IgD-negative memory B cell (primary cell): ENCODE measurements around the gene TCFL5. TPM values are rescaled to one million over a fixed set of nuclear protein-coding genes. Genes with fewer than 3 reads are reported as not detected.
"Not testable (repeated sequence)": the region's sequence is repeated elsewhere in the genome, so short reads cannot be mapped to it uniquely, and the experiment has no call there.

Experiments
- H3K27ac Mint-ChIP-seq, 3 donors: one replicate each; pipeline ENCODE4 v1.8.0; 2020 to 2022; ENCODE audit warnings: mild to moderate bottlenecking in 3 of 3, mixed read lengths in 3 of 3, moderate library complexity in 1 of 3
- H3K27me3 Mint-ChIP-seq: one replicate; pipeline ENCODE4 v1.8.0; 2021; ENCODE audit warnings: mixed read lengths
- H3K36me3 Mint-ChIP-seq: one replicate; pipeline ENCODE4 v1.8.0; 2020; ENCODE audit warnings: mild to moderate bottlenecking, mixed read lengths
- H3K4me1 Mint-ChIP-seq, 3 donors: one replicate each; pipeline ENCODE4 v1.8.0; 2020 to 2022; ENCODE audit warnings: mixed read lengths in 3 of 3, mild to moderate bottlenecking in 1 of 3
- H3K4me3 Mint-ChIP-seq, 4 donors: one replicate each; pipeline ENCODE4 v1.8.0; 2020 to 2022; ENCODE audit warnings: mild to moderate bottlenecking in 4 of 4, mixed read lengths in 4 of 4, moderate library complexity in 3 of 4
- H3K9me3 Mint-ChIP-seq, 3 donors: one replicate each; pipeline ENCODE4 v1.8.0; 2020 to 2021; ENCODE audit warnings: mixed read lengths in 3 of 3, mild to moderate bottlenecking in 1 of 3
- polyA plus RNA-seq: library from polyadenylated mRNA; unstranded; fragments of 300-500 nt; fragmentation: Illumina TruSeq; gene quantifications from one replicate; pipeline ENCODE4 v1.2.3, GENCODE V29; 2021

TCFL5 gene
- polyA plus RNA-seq, 1 donor from 2014 or later = 1.2 TPM

DNA sequence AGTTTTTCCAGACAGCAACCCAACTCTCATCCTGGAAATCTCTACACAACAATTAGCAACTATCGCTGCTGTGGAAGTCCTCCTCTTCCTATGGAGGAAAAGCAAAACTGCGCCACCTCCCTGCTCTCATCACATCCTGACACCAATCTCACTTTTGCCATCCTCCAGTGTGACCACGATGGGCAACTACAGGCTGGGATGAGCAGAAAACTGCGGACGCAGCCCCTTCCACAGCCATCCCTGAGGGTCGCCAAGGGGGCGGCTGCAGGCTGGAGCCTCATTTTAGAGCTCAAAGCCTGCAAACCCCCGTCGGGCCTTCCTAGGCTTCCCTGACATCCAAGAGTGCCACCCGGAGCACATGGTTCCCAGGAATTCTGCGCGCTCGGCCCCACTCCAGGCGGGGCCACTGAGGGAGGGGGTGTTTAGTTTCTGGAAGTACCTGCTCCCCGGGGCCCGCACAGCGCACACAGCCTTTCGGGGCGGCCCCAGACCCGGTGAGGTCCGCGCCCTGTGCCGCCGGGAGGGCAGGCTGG is 1.2 kb downstream of the TCFL5 start:
- Mint-ChIP-seq H3K9me3 (no peaks in the 10 kb centered on the region), H3K36me3 (peaks cover 10% of the 10 kb centered on the region), H3K4me1 (peaks cover 6 to 11% (median 8%) of the 10 kb centered on the region in 3 donors), H3K27me3 (peaks cover 10% of the 10 kb centered on the region), H3K27ac (peak overlapping the region in 2 of 3 donors; percentile 85 to 90), H3K4me3 (peak overlapping the region; percentile 69 to 85 (median 77))

DNA sequence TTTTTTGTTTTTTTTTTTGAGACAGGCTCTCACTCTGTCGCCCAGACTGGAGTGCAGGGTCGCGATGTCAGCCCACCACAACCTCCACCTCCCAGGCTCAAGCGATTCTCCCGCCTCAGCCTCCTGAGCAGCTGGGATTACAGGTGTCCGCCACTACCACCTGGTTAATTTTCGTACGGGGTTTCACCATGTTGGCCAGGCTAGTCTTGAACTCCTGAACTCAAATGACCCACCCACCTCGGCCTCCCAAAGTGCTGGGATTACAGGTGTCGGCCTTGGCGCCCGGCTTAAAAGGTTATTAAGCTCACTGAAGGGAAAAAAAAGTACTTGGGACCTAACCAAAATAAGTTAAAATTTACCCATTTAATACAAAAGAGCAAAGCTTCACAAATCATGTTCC is 1.9 kb downstream of the TCFL5 start:
- Mint-ChIP-seq H3K4me3 (peak overlapping the region; percentile 3 to 85 (median 75)), H3K36me3 (peaks cover 8% of the 10 kb centered on the region), H3K9me3 (no peaks in the 10 kb centered on the region), H3K27me3 (peaks cover 10% of the 10 kb centered on the region), H3K4me1 (peaks cover 6 to 11% (median 8%) of the 10 kb centered on the region in 3 donors), H3K27ac (peak overlapping the region in 2 of 3 donors; percentile 85 to 90)

DNA sequence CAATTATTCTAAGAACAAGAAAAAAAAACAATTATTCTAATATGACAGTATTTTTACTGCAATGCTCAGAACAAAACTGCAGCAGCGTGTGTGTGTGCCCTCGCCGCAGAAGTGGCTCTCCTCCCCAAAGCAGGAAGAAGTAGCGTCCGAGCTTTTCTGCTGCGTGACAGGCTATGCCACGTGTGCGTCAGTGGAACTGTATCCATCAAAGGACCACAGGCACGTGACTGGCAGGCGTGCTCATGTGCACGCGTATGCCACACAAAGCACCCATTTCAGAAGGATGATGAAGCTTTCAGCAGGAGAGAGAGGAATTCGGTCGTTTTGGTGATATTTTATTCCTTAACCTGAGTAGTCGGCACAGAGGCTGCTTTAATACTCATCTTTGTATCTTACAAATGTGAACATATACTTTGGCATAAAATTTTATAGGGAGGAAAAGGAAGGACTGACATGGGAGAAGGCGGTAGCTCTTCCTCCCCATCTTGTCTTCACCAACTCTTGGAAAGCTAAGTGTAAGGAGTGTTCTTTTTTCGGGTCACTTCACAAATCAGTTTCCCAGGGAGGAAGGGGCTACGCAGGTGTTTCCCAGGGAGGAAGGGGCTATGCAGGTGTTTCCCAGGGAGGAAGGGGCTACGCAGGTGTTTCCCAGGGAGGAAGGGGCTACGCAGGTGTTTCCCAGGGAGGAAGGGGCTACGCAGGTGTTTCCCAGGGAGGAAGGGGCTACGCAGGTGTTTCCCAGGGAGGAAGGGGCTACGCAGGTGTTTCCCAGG is 3.4 kb downstream of the TCFL5 start:
- peak overlapping the region in 1 of 3 donors; percentile 77 for H3K27ac Mint-ChIP-seq
- H3K4me1 Mint-ChIP-seq = peaks cover 6 to 11% (median 8%) of the 10 kb centered on the region in 3 donors
- peaks cover 10% of the 10 kb centered on the region for H3K27me3 Mint-ChIP-seq
- H3K9me3 Mint-ChIP-seq = no peaks in the 10 kb centered on the region
- H3K4me3 Mint-ChIP-seq = peak overlapping the region in 3 of 4 donors; percentile 26 to 56 (median 49)
- H3K36me3 Mint-ChIP-seq = peaks cover 12% of the 10 kb centered on the region

DNA sequence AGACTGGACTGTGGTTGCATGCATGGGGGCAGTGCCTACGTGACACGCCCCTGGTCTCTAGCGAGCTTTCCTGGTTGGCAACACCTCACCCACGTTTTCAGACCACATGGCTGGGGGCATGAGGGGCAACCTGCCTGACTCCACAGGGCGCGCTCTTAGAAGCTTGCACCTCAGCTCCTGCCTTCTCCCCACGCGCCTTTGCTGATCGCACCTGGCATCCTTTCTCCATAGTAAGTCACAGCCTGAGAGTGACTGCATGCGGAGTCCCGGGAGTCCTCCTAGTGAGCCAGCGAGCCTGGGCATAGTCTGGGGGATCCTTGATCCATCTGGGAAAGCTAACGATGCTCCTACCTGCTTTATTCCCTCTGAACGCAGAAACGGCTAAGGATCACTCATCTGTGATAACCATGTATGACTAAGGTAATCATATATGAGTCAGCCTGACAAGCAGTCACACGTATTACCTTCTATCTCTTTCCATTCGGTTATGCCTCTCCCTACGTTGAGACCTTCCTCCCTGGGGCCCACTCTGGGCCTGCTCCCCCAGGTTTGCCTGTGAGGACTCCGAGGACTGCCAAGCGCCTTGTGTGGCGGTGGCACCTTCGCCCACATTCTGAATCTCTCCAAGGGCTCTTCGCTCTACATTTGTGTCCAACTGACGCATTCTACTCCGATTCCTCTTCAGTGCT is 4.5 kb downstream of the TCFL5 start:
- no peak overlapping the region for H3K4me3 Mint-ChIP-seq
- peak overlapping the region in 1 of 3 donors; percentile 49 for H3K27ac Mint-ChIP-seq
- peaks cover 10% of the 10 kb centered on the region for H3K27me3 Mint-ChIP-seq
- H3K36me3 Mint-ChIP-seq = peaks cover 15% of the 10 kb centered on the region
- peaks cover 6 to 10% (median 8%) of the 10 kb centered on the region in 3 donors for H3K4me1 Mint-ChIP-seq
- no peaks in the 10 kb centered on the region for H3K9me3 Mint-ChIP-seq

DNA sequence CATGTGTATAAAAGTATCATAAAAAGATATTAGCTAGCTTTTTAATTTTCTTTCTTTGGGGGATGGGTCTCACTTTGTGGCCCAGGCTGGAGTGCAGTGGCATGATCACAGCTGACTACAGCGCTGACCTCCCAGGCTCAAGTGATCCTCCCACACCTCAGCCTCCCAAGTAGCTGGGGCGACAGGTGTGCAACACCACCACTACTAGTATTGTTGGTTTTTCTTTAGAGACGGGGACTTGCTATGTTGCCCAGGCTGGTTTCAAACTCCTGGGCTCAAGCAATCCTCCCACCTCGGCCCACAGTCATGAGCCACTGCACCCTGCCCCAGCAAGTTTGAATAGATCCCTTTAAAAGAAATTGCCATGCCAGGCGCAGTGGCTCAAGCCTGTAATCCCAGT is 6.5 kb downstream of the TCFL5 start:
- H3K4me1 Mint-ChIP-seq = peaks cover 3 to 7% (median 6%) of the 10 kb centered on the region in 3 donors
- peaks cover 7% of the 10 kb centered on the region for H3K27me3 Mint-ChIP-seq
- H3K27ac Mint-ChIP-seq = no peak overlapping the region
- peaks cover 17% of the 10 kb centered on the region for H3K36me3 Mint-ChIP-seq
- no peaks in the 10 kb centered on the region for H3K9me3 Mint-ChIP-seq
- no peak overlapping the region for H3K4me3 Mint-ChIP-seq

DNA sequence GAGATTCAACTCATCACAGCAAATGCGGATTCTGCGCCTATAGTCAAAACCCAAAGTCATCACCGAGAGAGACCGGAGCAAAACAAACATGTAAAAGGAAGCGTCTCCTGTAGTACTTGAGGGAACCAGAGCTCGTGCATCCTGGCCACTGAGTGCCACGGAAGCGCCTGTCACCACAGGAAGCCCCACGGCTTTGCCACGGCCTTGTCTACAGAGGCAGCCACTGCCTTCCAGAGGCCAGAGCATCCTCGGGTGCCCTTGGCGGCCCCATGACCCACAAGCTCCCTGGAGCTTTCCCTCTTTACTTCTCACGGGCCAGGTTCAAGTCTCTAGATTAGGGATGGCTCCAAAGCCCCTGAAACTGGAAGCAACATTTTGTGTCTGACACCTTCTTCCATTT is 7.5 kb downstream of the TCFL5 start:
- peaks cover 17% of the 10 kb centered on the region for H3K36me3 Mint-ChIP-seq

DNA sequence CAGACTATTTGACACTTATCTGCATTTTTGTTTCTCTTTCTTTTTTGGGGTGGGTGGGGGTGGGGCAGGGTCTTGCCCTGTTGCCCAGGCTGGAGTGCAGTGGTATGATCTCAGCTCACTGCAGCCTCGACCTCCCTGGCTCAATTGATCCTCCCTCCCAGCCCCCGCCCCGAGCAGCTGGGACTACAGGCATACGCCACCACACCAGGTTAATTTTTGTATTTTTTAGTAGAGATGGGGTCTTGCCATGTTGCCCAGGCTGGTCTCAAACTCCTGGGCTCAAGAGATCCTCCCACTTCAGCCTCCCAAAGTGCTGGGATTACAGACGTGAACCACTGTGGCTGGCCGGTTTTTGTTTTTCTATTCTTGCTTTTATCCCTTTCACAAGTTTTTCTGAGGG is 8.3 kb downstream of the TCFL5 start:
- H3K4me3 Mint-ChIP-seq, H3K4me1 Mint-ChIP-seq, H3K9me3 Mint-ChIP-seq, H3K27me3 Mint-ChIP-seq, H3K27ac Mint-ChIP-seq: not testable (repeated sequence)
- peaks cover 19% of the 10 kb centered on the region for H3K36me3 Mint-ChIP-seq

More for the DNA sequence above, 7.5 kb downstream of the TCFL5 start:
- H3K4me1 Mint-ChIP-seq = peaks cover 0 to 5% (median 4%) of the 10 kb centered on the region in 3 donors
- H3K27me3 Mint-ChIP-seq = peaks cover 6% of the 10 kb centered on the region
- H3K27ac Mint-ChIP-seq = no peak overlapping the region
- no peaks in the 10 kb centered on the region for H3K9me3 Mint-ChIP-seq
- H3K4me3 Mint-ChIP-seq = no peak overlapping the region

DNA sequence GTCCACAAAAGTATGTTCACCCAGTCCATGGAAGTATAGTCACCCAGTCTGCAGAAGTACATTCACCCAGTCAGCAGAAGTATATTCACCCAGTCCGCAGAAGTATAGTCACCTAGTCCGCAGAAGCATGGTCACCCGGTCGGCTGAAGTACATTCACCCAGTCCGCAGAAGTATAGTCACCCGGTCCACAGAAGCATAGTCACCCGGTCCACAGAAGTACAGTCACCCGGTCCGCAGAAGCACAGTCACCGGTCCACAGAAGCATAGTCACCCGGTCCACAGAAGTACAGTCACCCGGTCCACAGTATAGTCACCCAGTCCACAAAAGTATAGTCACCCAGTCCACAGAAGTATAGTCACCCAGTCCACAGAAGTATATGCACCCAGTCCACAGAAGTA is 8.8 kb downstream of the TCFL5 start:
- Mint-ChIP-seq H3K4me3 (peak overlapping the region in 1 of 4 donors; percentile 3), H3K27ac (no peak overlapping the region), H3K27me3 (peaks cover 1% of the 10 kb centered on the region), H3K36me3 (peaks cover 19% of the 10 kb centered on the region), H3K9me3 (no peaks in the 10 kb centered on the region), H3K4me1 (peaks cover 0 to 4% (median 0%) of the 10 kb centered on the region in 3 donors)

DNA sequence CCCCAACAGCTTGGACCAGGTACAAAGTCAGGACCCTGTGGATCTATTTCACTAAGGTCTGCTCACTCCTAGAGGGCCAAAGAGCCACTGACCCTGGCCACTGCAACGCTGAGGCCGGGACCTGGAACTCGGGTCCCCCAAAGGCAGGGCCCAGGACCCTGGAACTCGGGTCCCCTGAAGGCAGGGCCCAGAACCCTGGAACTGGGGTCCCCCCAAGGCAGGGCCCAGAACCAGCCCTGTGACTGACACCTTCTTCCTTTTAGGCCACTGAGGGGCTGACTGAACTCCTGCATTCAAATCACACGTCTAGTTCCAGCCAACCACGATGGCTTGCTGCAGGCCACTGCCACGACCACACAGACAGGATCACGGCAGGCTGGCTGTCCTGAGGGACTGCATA is 9.4 kb downstream of the TCFL5 start:
- Mint-ChIP-seq H3K4me1 (peaks cover 0 to 4% (median 0%) of the 10 kb centered on the region in 3 donors), H3K36me3 (peaks cover 17% of the 10 kb centered on the region)

DNA sequence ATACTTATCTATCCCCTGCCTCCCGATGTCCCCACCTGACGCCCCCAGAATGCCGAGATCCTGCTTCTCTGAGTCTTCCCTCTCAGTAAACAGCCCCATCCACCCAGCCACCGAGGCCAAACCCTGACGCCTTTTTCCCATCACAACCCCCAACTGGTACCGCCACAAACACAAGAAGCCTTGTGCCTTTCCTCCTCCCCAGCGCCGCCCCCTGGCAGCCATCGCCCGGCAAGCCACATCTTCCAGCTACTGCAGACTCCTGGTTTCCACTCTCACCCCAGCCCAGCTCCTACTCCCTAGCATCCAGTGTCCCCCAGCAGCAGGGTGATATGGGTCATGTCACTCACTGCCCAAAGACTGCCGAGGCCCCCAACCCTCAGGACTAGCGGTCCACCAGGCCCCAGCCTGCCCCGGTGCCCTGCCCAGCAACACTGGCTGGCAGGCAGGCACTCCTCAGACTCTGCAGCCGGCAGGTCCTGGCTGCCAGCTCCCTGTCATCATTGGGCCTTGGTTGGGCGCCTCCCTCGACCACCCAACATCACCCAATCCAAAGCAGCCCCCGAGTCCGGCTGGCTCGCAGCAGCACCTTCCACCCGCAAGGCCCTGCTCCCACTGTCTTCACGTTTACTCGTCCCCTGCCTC is 11.2 kb downstream of the TCFL5 start:
- H3K27me3 Mint-ChIP-seq = no peaks in the 10 kb centered on the region
- H3K27ac Mint-ChIP-seq = no peak overlapping the region
- no peaks in the 10 kb centered on the region for H3K9me3 Mint-ChIP-seq
- no peak overlapping the region for H3K4me3 Mint-ChIP-seq
- peaks cover 13% of the 10 kb centered on the region for H3K36me3 Mint-ChIP-seq
- peaks cover 0 to 4% (median 0%) of the 10 kb centered on the region in 3 donors for H3K4me1 Mint-ChIP-seq

More for the DNA sequence above, 9.4 kb downstream of the TCFL5 start:
- no peaks in the 10 kb centered on the region for H3K9me3 Mint-ChIP-seq
- no peak overlapping the region for H3K4me3 Mint-ChIP-seq
- H3K27ac Mint-ChIP-seq = no peak overlapping the region
- no peaks in the 10 kb centered on the region for H3K27me3 Mint-ChIP-seq

DNA sequence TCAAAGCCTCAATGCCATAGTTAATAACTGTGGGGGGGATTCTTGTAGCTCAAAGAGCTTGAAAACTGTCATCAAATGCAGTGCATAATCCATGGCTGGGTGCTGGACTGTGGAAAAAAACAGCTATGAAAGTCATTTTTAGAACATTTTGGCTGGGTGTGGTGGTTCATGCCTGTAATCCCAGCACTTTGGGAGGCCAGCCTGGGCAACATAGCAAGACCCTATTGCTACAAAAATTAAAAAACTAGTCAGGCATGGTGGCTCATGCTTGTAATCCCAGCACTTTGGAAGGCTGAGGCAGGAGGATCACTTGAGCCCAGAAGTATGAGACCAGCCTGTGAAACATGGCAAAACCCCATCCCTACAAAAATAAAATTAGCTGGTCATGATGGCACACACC is 12.2 kb downstream of the TCFL5 start:
- no peak overlapping the region for H3K27ac Mint-ChIP-seq
- no peaks in the 10 kb centered on the region for H3K9me3 Mint-ChIP-seq
- H3K4me1 Mint-ChIP-seq = peaks cover 0 to 4% (median 0%) of the 10 kb centered on the region in 3 donors
- peaks cover 13% of the 10 kb centered on the region for H3K36me3 Mint-ChIP-seq
- no peaks in the 10 kb centered on the region for H3K27me3 Mint-ChIP-seq
- no peak overlapping the region for H3K4me3 Mint-ChIP-seq

DNA sequence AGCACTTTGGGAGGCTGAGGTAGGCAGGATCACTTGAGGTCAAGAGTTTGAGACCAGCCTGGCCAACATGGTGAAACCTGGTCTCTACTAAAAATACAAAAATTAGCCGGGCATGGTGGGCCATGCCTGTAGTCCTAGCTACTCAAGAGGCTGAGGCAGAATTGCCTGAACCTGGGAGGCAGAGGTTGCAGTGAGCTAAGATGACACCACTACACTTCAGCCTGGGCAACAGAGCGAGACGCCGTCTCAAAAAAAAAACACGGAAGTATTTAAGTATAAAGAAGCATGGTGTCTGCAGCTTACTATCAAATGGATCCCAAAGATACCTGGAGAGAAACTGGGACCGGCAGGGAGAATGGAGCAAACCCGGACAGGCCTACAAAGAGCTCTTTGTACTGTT is 12.7 kb downstream of the TCFL5 start:
- not testable (repeated sequence) for H3K4me1 Mint-ChIP-seq, H3K9me3 Mint-ChIP-seq, H3K4me3 Mint-ChIP-seq, H3K27me3 Mint-ChIP-seq, H3K27ac Mint-ChIP-seq
- H3K36me3 Mint-ChIP-seq = peaks cover 12% of the 10 kb centered on the region

DNA sequence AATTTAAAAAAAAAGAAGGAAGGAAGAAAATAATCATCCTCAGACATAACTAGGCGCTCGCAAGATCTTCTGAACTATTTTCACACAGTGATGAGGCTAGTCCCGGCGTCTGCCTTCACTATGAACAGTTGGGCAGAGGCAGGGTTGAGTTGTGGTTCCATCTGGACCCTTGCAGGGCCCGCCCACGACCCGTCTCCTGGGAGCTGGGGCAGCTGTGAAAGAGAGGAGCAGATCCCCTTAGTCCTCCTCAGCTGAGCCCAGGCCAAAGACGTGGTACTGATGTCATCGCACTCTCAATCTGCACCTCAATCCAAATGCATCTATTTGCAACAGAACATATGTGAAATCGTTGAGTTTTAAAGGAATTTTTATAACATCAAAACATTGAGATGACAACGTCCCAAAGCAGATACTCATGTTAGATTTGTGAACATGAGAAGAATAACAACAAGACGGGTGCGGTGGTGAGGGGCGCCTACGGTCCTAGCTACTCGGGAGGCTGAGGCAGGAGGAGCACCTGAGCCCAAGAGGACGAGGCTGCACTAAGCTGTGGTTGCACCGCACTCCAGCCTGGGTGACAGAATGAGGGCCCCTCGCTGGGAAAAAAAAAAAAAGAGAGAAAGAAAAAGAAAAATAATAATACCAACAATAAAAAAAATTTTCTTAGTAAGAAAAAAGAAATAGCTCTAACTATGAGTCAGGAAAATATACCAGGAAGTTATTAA is 15.3 kb downstream of the TCFL5 start:
- Mint-ChIP-seq H3K36me3 (peaks cover 6% of the 10 kb centered on the region), H3K4me1 (peaks cover 0 to 4% (median 0%) of the 10 kb centered on the region in 3 donors), H3K4me3 (no peak overlapping the region), H3K9me3 (no peaks in the 10 kb centered on the region), H3K27me3 (no peaks in the 10 kb centered on the region), H3K27ac (no peak overlapping the region)

DNA sequence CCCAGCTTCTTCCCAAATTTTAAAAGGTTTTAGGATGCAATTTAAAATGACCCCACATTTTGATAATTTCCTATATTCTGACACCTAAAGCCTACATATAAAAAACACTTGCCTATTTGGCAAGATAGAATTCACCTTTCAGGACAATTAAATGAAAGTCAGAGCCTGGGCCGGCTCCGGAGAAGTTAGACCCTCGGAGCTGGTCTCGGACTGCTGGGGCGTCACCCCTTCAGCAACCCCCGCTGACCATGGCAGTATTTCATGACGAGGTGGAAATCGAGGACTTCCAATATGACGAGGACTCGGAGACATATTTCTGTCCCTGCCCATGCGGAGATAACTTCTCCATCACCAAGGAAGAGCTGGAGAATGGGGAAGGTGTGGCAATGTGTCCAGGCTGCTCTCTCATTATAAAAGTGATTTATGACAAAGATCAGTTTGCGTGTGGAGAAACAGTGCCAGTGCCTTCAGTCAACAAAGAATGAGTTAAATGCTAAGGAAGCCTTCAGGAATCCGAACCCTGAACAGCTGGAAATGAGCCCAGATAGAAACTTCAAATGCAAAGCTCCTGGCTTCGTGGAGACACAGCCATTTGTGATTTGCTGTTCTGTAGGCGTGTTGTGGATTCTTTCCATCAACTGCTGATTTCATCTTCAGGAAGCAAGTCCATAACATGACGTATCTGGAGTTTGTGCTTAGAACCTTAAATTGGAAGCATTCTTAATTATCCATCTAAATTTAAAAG is 16.0 kb downstream of the TCFL5 start:
- Mint-ChIP-seq H3K27me3 (no peaks in the 10 kb centered on the region), H3K27ac (no peak overlapping the region), H3K4me1 (peaks cover 0 to 4% (median 0%) of the 10 kb centered on the region in 3 donors), H3K9me3 (no peaks in the 10 kb centered on the region), H3K36me3 (peaks cover 9% of the 10 kb centered on the region), H3K4me3 (no peak overlapping the region)
